Activated CD8-positive, alpha-beta T cell treated with anti-CD3 and anti-CD28 coated beads for 36 hours (primary cell): ENCODE data around the gene DIO1. TPM values are rescaled to one million over a fixed set of nuclear protein-coding genes. Genes with fewer than 3 reads are reported as not detected.
"Not testable (repeated sequence)": the region's sequence is repeated elsewhere in the genome, so short reads cannot be mapped to it uniquely, and the experiment has no call there.

Experiments
- ATAC-seq: fragments of 200-7000 bp; cut with Tn5 transposase; one replicate; pipeline ENCODE4 v1.10.0; 2021; ENCODE audit warnings: mild to moderate bottlenecking, moderate library complexity
- CTCF ChIA-PET: fragments of 350-600 bp; sonication (Branson Sonifier 250); formaldehyde crosslinking; loops from one replicate; lab custom pipeline; 2021; ENCODE audit warnings: antibody characterized with exemption; lab: Charles Lee
- POLR2A ChIA-PET: fragments of 350-600 bp; sonication (Branson Sonifier 250); formaldehyde crosslinking; loops from one replicate; lab custom pipeline; 2021; ENCODE audit warnings: antibody characterized with exemption; lab: Charles Lee
- DNase-seq: peaks from one replicate; pipeline ENCODE4 v3.0.0-alpha.2; 2020
- H3K27ac Mint-ChIP-seq: one replicate; pipeline ENCODE4 v1.8.0; 2021; ENCODE audit warnings: mild to moderate bottlenecking, mixed read lengths
- H3K27me3 Mint-ChIP-seq: one replicate; pipeline ENCODE4 v1.8.0; 2021; ENCODE audit warnings: mixed read lengths
- H3K36me3 Mint-ChIP-seq: one replicate; pipeline ENCODE4 v1.8.0; 2021; ENCODE audit warnings: low read depth, mixed read lengths
- H3K4me1 Mint-ChIP-seq: one replicate; pipeline ENCODE4 v1.8.0; 2021; ENCODE audit warnings: low read depth, mixed read lengths
- H3K4me3 Mint-ChIP-seq: one replicate; pipeline ENCODE4 v1.8.0; 2021; ENCODE audit warnings: mild to moderate bottlenecking, moderate library complexity, mixed read lengths
- H3K9me3 Mint-ChIP-seq: one replicate; pipeline ENCODE4 v1.8.0; 2021; ENCODE audit warnings: mixed read lengths
- CTCF ChIP-seq: fragments of 200-600 bp; IDR thresholded peaks from one replicate; pipeline ENCODE4 v1.8.0; 2022; ENCODE audit warnings: antibody characterized with exemption, mild to moderate bottlenecking
- intact Hi-C: fragments of 100-400 bp; cut with micrococcal nuclease; formaldehyde crosslinking; loops from one replicate; pipeline ENCODE4 v1.10.0; 2022
- total RNA-seq, 2 experiments: library from RNA; stranded (reverse); gene quantifications; one replicate each; pipeline ENCODE4 v1.2.3, GENCODE V29; 2021

Gene DIO1
- total RNA-seq, 2 experiments from 2014 or later: not detected

GRCh38 chr1:53871221-53871620, 22.8 kb upstream of the DIO1 start:
- TF ChIP-seq CTCF: no peak
- ATAC-seq (no peak), DNase-seq (no peak)
- H3K27me3 Mint-ChIP-seq: no peaks in the 10 kb centered on the region
- H3K4me3 Mint-ChIP-seq: no peak overlapping the region
- no peak overlapping the region for H3K27ac Mint-ChIP-seq
- H3K4me1 Mint-ChIP-seq: no peaks in the 10 kb centered on the region
- peaks cover 7% of the 10 kb centered on the region for H3K36me3 Mint-ChIP-seq
- ChIA-PET POLR2A (interaction anchor here (1.7 kb wide), 1 partner anchor 19 kb away, joined by 4 read pairs; no protein-coding TSS in a partner anchor), CTCF (interaction anchor here (0.7 to 6.9 kb wide), 5 partner anchors 11 to 89 kb away, joined by 3 to 68 read pairs (median 5); no protein-coding TSS in a partner anchor)
- intact Hi-C loops: no loop called here
- H3K9me3 Mint-ChIP-seq: no peaks in the 10 kb centered on the region

GRCh38 chr1:53871773-53872484, 22.1 kb upstream of the DIO1 start:
- no peak for DNase-seq
- no peak for ATAC-seq
- peaks cover 11% of the 10 kb centered on the region for H3K36me3 Mint-ChIP-seq
- CTCF ChIA-PET: interaction anchor here (0.7 to 6.9 kb wide), 7 partner anchors 11 to 88 kb away, joined by 3 to 68 read pairs (median 5); no protein-coding TSS in a partner anchor
- no peaks in the 10 kb centered on the region for H3K4me1 Mint-ChIP-seq
- no peak overlapping the region for H3K4me3 Mint-ChIP-seq
- no peak for TF ChIP-seq CTCF
- intact Hi-C loops: no loop called here
- no peaks in the 10 kb centered on the region for H3K9me3 Mint-ChIP-seq
- H3K27me3 Mint-ChIP-seq: no peaks in the 10 kb centered on the region
- POLR2A ChIA-PET: interaction anchor here (1.1 to 1.7 kb wide), 2 partner anchors 10 to 19 kb away, joined by 3 to 4 read pairs; no protein-coding TSS in a partner anchor
- H3K27ac Mint-ChIP-seq: no peak overlapping the region

GRCh38 chr1:53875150-53875549, 18.8 kb upstream of the DIO1 start:
- H3K9me3 Mint-ChIP-seq, intact Hi-C loops, H3K4me1 Mint-ChIP-seq, DNase-seq, H3K27me3 Mint-ChIP-seq, H3K27ac Mint-ChIP-seq, H3K4me3 Mint-ChIP-seq, ATAC-seq, POLR2A ChIA-PET: not testable (repeated sequence)
- peaks cover 13% of the 10 kb centered on the region for H3K36me3 Mint-ChIP-seq
- CTCF ChIA-PET: interaction anchor here (1.1 to 2.4 kb wide), 4 partner anchors 15 to 156 kb away, joined by 3 to 11 read pairs (median 5); no protein-coding TSS in a partner anchor

GRCh38 chr1:53878492-53879105, 15.4 kb upstream of the DIO1 start:
- no peak for ATAC-seq
- no peak for TF ChIP-seq CTCF
- Mint-ChIP-seq H3K9me3 (no peaks in the 10 kb centered on the region), H3K27ac (no peak overlapping the region), H3K4me3 (no peak overlapping the region), H3K4me1 (peaks cover 2% of the 10 kb centered on the region), H3K36me3 (peaks cover 32% of the 10 kb centered on the region), H3K27me3 (no peaks in the 10 kb centered on the region)
- intact Hi-C loops: no loop called here
- ChIA-PET POLR2A (interaction anchor here (0.8 to 1.1 kb wide), 2 partner anchors 15 to 67 kb away, joined by 4 read pairs; partner anchors contain the start of genes IFT25 and LRRC42), CTCF (interaction anchor here (0.7 to 8.7 kb wide), 24 partner anchors 9 to 170 kb away, joined by 3 to 78 read pairs (median 5); partner anchors contain the start of genes IFT25, LRRC42 and YIPF1)
- no peak for DNase-seq

- peaks cover 30% of the 10 kb centered on the region for H3K36me3 Mint-ChIP-seq
- ATAC-seq, H3K27me3 Mint-ChIP-seq, H3K4me1 Mint-ChIP-seq, DNase-seq, H3K9me3 Mint-ChIP-seq, intact Hi-C loops, H3K4me3 Mint-ChIP-seq, H3K27ac Mint-ChIP-seq: not testable (repeated sequence)
- CTCF ChIA-PET: interaction anchor here (1.0 to 8.7 kb wide), 6 partner anchors 11 to 78 kb away, joined by 3 to 78 read pairs (median 5); no protein-coding TSS in a partner anchor
- POLR2A ChIA-PET: interaction anchor here (0.7 to 0.9 kb wide), 2 partner anchors 10 to 171 kb away, joined by 3 to 4 read pairs; partner anchors contain the start of gene TMEM59
Measured at GRCh38 chr1:53881853-53882252, 12.1 kb upstream of the DIO1 start.

GRCh38 chr1:53883600-53883999, 10.4 kb upstream of the DIO1 start:
- H3K27ac Mint-ChIP-seq, DNase-seq, H3K4me3 Mint-ChIP-seq, H3K9me3 Mint-ChIP-seq, intact Hi-C loops, ATAC-seq, POLR2A ChIA-PET, H3K27me3 Mint-ChIP-seq: not testable (repeated sequence)
- peaks cover 24% of the 10 kb centered on the region for H3K36me3 Mint-ChIP-seq
- CTCF ChIA-PET: interaction anchor here (1.8 to 8.7 kb wide), 4 partner anchors 13 to 72 kb away, joined by 3 to 78 read pairs (median 8); no protein-coding TSS in a partner anchor
- peaks cover 14% of the 10 kb centered on the region for H3K4me1 Mint-ChIP-seq
